ENCODE measurements around the gene XPO4.

XPO4 gene

DNA sequence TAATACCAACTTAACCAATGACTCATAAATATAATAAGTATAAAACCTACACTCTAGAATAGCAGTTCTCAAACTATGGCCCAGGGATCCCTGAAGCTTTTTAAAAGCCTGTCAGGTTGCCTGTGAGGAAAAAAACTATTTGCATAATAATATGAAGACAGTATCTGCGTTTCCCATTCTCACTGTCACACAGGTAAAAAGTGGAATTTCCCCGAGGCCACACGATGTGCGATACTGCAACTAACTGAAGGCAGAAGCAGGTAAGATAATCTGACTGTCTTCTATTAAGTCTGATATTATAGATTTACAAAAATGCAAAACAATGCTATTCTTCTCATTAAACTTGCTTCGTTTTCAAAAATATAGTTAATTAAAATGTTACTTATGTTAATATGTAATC, 76.2 kb downstream of the XPO4 start:
- no peak for DNase-seq

DNA sequence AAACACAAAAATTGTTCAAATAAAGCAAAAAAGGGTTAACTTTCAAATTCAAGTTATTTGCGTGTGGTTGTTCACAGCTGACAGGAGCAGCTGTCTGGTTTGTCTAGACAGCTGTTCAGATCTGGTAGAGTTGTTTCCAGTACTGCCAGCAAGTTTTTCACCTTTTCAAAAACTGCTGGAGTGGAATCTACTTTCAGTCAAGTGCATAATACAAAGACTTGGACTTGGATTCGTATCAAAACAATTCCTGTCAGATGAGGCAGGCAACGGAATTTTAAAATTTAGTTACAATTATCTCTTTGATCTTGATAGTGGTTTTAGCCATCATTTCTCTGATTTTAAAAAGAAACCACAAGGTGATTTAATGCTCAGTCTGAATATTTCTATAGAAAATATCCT, 77.1 kb downstream of the XPO4 start:
- DNase-seq: no peak

DNA sequence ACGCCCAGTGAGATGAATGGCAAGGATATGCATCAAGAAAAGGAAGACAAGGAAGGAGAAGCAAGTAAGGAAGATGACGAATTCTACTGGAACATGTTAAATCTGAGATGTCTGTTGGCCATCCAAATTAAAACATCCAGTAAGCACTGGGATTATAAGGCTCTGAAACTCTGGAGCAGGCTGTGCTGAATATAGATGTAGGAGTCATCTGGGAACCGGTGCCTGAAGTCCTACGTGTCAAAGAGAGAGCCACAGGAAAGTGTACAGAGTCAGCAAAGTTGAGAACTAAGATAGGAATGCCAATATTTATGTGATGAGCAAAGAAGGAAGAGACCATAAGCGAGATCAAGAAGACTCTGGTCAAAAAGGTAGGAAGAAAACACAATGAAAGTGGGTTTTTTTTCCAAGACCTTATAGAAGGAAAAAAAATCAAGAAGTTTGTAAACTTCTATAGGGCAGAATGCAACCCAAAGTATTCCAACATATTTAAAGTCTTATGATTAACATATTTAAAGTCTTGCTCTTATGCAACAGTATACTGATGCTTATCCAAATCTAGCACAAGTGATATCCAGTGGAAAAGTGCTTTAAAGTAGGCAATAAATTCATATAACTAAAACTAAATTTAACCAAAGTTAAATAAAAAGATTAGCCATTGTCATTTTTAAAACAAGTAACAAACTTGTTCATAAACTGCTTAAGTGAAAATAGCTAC, 77.6 kb downstream of the XPO4 start:
- DNase-seq: no peak

DNA sequence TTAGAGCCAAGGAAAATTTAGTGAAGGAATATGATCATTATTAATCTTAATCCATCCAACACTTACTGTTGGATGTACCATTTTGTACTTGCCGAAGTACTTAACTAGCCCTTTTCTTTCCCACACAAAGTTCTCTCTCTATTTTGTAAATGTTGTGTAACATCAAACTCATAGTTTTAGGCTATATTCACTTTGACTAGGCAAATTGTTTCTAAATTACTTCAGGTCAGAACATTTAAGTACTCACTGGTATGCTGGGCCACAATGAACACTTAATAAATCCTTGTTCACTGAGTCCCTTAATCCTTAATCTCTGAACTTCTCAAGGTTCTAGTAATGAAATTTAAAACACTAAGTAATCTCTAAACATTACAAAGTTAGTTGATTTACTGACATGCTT, 79.5 kb downstream of the XPO4 start:
- no peak for DNase-seq

DNA sequence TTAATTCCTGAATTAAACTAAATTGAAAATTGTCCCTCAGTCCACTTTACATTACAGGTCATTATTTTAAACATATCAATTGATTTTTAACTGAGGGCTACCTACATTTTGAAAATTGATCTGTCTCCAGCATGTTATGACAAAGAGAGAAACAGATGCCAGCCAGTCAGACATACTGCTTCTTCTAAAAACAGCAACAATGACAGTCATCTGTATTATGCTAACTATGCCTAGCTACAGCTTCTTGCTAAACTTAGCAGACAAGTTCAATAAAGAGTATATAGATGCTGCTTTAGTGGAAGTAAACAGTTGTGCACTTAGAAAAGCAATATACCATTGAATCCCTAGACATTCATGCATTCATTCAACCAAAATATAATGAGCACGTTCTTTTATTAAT, 80.1 kb downstream of the XPO4 start:
- DNase-seq: no peak

DNA sequence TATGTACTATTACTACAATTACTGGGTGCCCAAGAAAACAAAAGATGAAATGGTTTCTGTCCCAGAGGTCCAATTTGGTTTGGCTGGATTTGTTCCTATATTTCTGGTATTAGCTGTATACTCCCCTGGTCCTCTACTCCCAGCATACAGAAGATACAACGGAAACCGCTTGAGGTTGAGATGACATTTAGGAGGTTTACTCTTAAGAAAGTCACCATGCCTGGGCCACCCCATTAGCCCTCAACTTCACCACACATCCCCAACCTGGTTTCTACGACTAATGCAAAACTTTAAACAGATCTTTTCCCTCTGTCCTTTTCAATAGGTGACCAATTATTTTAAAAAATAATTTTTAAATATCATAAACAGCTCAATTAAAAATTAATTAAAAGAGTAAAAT, 82.8 kb downstream of the XPO4 start:
- DNase-seq: no peak

DNA sequence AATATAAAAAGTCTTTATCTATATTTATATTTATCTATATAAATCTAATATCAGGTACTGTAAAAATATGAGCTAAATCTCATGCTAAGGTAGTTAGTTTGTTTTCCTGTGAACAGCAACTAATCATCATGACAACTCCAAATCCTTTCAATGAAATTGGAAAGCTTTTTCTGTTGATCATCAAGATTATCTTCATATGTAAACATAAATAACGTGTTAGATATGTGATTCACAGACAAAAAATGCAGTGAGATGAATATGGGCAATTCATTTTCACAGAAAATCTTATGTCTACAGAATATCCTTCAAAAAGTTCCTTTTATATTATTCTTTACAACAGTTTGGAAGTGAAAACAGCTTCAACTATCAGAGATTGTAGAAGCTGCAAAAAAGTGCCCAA, 87.1 kb downstream of the XPO4 start:
- no peak for DNase-seq

DNA sequence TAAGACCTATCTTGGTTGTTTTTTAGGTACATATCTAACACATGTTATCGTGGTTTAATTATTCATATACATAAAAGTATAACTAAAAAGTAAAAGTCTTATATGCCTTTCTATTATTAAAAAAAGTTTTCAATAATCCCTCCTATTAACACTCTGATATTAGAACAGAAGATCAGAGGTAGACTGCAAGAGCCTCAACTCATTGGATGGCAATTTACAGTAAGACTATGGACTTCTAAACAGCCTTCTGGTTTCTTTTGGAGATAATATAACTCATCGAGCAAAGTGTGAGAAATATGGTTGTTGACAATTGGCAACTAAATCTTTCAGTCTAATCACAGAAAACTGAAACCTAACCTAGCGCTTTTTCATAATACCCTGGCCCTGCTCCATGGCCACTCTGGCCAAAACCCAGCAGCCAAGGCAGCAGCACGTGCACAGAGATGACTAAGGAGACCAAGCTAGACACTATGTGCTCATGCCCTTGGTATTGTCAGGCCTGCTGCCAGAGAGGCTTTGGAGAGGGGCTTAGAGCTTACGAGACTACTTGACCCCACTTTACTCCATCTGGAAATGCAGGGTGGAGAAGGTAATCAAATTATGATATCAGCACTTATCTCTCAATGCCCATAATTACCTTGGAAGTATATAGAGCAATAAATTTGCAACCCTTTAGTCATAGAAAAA, 88.2 kb downstream of the XPO4 start:
- DNase-seq: no peak

DNA sequence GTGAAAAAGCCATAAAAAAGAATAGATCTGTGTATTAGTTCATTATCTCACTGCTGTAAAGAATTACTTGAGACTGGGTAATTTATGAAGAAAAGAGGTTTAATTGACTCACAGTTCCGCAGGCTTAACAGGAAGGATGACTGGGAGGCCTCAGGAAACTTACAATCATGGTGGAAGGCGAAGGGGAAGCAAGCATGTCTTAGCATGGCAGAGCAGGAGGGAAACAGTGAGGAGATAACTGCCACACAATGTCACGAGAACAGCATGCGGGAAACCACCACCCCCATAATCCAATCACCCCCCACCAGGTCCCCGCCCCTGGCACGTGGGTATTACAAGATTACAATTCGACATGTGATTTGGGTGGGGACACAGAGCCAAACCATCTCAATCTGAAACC, 89.7 kb downstream of the XPO4 start:
- DNase-seq: no peak

DNA sequence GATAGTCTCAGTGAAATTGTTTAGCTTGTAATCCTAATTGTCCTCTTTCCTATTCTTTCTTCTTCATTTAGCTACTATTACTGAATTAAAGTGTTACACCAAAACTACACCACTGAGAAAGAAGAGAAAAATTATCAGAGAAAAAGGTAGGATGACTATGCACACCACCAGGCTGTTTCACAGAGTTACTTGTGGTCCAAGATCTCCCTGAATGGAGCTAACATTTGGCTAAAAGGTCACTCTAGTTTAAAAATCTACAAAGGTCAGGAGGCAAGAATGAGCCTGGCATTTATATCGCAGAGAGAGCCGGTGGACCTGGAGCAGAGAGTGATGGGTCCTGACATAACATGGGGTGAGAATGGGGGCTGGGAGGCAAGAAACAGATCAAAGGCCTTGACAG, 91.7 kb downstream of the XPO4 start:
- no peak for DNase-seq

DNA sequence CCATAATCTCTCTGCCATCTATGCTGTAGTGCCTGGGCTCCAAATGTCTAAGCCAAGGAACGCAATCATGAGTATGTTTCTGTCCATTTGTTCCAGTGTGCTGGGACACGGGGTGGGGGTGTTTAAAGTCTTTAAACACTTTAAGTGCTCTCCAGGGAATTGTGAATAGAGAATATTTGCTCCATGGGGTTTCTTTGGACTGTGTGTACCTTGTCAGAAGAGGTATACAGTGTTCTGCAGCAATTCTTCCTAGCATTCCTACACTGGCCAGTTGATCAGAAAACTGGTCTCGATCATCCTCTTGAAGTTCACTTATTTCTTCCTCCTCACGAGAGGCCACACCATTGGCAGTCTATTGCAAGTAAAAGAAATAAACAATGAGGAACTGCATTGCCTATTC, 93.7 kb downstream of the XPO4 start:
- DNase-seq: no peak

DNA sequence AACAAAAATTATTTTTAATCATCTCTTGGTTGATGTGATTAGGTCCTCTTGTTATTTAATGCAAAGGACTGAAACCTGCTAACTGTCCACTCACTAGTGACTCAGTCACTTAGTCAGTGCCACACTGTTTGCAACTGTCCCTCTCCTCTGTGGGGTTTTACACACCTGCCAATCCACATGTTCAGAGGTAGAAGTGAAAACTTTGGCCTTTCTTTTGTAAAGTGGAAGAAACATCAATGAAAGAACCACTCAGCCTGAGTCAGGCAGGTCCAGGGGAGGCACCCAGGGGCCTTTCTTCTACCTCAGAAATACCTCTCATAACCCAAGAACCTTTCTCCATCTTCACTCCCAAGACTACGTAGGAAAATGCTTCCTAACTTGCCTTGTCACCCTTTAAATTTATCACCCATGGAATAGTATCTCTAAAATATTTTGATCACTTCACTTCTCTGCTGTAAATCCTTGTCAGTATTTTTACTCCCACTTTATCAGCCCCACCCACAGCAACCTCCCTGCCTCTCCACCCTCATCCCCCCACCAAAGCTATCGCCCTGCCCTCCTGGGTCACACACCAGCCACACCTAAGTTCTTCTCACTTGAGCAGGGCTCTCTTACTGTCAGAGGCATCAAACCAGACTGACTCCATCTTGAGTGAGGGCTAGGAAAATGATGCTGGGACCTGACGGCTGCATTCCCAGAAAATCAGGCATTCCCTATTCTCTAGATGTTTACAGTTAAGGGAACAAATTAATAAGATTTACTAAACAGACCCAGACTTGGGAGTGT, 99.2 kb downstream of the XPO4 start:
- no peak for DNase-seq

DNA sequence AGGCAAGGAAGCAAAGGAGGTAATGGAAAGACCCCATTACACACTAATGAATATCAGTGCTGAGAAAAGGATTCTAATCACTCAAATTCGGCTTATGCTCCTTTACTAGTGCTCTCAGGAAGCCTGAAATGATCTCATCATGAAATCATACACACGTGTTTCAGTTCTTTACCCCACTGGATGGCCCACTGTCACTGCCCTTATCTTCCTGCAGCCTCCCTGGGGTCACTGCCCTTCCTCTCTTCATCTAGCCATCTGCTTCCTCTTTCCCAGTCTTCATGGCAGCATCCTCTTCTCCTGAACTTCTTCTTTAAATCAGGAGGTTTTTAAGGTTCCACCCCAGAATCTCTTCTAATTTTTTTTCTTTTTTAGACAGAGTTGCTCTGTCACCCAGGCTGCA, 100.8 kb downstream of the XPO4 start:
- DNase-seq: no peak

DNA sequence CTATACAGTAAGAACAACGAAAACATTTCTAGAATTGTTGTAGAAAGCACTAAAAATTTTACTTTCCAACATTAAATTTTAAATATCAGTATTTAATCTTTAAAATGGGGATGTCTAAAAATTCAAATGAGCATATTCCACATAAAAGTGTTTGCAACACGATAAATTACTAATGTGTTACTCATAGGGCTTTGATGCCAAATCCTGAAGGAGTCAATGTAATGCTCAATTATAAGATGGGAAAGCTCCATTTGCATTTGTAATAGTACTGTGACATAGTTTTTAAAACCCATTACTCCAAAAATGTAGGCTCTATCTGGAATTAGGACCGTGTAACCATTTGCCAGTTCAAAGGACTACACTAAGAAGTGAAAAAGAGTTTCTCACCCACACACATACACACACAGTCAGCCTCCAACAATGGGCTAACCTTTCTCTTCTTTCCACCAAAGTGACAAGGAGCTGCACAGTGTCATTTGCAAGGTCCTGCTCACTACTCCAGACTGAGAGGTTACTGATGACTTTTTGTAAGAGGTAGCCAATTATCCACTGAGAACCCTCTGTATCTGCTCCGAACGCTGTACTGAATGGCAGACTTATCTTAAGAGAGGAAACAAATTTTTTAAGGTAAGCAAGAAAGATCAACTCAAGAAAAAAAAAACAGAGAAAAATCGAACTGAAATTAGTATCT, 102.7 kb downstream of the XPO4 start:
- DNase-seq: no peak

DNA sequence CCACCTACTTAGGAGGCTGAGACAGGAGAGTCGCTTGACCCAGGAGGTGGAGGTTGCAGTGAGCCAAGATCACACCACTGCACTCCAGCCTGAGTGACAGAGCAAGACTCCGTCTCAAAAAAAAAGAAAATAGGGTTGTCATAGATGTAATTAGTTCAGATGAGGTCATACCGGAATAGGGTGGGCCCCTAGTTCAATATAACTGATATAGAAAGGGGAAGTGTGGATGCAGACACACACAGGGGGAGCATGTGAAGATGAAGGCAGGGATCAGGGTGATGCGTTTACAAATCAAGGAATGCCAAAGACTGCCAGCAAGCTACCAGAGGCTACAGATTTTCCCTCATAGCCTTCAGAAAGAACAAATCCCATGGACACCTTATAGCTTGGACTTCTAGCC, 104.5 kb downstream of the XPO4 start:
- no peak for DNase-seq

DNA sequence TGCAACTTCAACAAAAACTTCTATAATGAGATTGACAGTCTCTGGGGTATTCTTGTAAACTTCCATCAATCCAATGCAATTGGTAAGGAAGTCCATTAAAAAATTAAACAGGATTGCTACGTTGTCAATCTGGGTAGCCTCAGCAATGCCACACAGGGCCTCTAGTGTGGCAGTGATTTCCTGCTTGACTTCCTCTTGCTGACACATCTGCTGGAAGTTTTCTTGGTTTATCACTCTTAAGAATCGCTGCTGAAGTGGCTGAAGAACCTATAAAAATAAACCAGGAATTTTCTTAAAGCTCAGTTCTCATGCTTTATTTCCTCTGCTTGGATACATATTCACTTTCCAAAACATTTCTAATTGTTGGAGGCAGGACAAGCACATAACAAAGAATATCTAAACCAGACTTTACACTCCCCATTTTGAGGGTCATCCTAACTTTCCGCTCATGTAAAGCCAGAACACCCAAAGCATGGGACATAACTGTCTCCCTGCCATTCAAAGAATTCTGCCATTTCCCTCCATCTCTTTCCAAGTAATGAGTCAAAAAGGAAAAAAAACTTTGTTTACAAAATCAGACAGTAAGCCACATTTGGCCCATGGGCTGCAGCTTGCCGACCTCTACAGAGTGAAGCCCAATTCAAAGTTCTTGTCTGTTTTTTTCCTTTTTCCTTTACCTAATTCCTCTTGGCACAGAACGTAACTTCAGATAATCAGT, 105.6 kb downstream of the XPO4 start:
- no peak for DNase-seq

DNA sequence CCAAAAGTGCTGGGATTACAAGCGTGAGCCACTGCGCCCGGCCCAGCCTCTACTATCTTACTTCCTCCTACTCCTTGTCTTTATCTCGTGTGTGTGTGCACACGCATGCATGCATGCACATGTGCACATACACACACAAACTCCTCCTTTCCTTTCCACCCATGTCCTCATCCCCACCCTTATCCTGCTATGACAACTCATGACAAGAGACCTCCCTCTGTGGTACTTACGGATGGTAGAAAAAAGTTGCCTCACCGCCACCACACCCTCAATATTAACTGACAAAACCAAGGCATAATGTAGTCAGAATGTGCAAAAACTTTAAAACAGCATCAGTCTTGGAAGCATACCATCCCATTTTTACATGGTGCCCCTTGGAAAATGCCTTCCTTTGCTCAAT, 112.9 kb downstream of the XPO4 start:
- no peak for DNase-seq

DNA sequence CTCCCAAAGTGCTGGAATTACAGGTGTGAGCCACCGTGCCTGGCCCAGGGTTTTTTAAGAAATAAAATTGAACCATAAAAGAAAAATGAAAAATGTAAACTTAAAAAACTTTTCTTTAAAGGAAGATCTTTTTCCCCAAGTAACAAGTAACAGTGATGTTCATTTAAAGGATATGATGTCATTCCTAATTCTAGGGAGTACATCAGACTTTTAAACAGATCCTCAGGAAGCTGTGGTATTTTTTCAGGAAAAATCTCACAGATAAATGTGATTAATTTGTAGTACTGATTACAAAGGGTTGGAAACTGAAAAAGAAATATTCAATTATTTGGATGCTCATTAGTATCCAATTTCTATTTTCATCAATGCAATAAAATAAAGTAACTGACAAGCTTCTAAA, 114.2 kb downstream of the XPO4 start:
- no peak for DNase-seq

DNA sequence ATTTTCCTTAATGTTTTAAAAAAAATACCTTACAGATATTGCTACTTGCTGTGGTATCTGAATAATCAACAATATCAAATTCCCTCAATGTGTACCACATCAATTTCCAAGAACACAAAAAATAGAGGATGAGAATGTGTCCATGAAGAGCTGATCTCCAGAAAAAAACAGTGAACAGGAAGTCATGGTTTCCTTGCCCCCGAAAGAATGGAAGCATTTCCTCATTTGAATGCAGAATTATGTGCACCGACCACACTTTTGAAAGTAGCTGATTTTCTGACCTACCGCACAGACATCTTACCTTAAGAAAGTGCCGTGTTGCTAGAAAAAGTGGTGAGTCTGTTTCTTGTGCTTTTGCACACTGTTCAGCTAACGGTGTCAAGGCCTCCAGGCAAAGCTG, 115.4 kb downstream of the XPO4 start:
- DNase-seq: no peak

DNA sequence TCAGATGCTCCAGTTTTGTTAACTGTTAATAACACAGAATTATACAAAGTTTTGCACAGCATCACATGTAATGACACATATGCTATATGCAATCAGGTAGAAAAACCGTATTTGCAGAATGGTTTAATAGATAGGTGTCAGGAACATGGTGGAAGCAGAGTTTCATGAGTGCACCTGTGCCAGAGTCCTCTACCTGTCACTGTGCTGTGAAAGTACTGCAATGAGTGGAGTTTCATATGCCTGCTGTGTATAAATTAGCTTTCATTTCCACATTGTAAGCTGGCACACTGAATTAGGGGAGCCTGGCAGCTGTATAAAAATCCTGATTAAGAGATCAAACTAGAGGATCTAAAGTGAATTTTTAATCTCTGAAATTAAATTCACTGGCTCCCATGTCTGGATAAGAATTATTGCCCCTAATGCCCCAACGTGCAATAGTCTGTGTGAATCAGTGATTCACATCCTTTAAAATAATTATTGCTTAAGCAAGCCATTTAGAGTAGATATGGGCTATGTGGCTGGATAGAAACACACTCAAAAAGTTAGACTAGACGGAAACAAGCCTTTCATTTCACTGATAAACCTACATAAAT, 120.3 kb downstream of the XPO4 start:
- no peak for DNase-seq

DNA sequence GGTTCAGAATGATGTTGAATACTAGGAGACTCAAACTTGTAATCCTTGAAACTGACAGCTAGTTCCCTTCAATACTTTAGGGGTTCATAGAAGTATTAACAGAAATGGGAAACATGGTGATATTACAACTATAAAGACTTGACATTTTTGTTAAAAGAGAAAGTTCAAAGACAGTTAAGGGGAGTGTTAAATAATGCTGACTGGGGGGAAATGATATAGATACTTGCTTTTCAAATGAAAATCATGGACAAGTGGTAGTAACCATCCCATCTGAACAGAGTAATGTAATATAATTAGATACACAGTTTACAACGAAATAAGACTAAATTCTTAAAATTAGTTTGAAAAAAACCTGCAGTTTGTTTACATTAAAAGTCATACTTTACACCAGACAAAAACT, 122.2 kb downstream of the XPO4 start:
- no peak for DNase-seq

DNA sequence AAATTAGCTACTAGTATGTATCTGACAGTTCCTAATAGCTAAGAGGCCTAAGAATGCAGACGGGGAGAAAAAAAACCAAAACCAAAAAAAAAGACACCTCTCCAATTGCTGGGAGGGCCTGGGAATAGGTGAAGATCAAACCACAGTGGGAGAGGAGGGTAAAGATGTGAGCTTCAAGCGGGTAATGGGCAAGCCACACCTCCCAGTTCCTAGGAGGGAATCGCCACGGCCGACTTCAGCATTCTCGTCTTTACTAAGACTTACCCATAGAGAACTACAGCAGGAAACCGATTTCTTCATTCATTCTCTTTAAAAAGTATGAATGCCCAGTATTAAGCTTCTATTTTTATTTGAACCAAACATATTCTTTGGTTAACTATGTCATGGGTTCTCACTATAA, 123.1 kb downstream of the XPO4 start:
- DNase-seq: no peak

DNA sequence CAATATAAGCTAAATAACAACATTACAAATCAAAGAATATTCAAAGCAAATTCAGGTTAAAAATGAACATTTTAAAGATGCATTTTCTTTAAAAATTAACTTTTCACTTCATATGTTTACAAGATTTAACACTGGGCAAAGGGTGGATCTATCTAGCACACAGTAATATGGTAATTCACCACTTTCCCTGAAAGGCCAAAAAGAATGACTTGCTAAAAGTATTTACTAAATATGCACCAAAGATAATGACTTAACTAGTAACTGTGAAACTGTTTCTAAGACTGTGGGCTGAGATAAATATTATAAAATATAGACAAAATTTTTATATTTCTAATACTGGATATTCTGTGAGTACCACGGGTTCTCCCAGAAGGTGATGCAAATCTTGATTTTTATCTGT, 124.2 kb downstream of the XPO4 start:
- DNase-seq: no peak

Data from KG1 (cell line).